GM12878 (cell line): ENCODE results near the gene AMT. TPM values are rescaled to one million over a fixed set of nuclear protein-coding genes. Genes with fewer than 3 reads are reported as not detected.

Source experiments
- ATAC-seq: fragments of 200-7000 bp; cut with Tn5 transposase; 3 replicates; pipeline ENCODE4 v1.9.1; 2020; ENCODE audit warnings: mild to moderate bottlenecking, moderate library complexity
- BruUV-seq: library from RNA; stranded (reverse); fragments of 400-500 nt; replicated peaks from 2 replicates; lab custom pipeline; 2021; lab: Mats Ljungman, UMichigan
- CTCF ChIA-PET: fragments of 300-600 bp; sonication (Branson Sonifier 250); formaldehyde crosslinking; extraction: SDS; loops from one replicate; lab custom pipeline; 2021; ENCODE audit warnings: inconsistent platforms; lab: Yijun Ruan, JAX
- POLR2A ChIA-PET: fragments of 350-600 bp; formaldehyde crosslinking; extraction: SDS; loops from one replicate; lab custom pipeline; 2021; ENCODE audit warnings: inconsistent platforms; lab: Charles Lee
- RAD21 ChIA-PET: fragments of 300-600 bp; sonication (Branson Sonifier 250); formaldehyde crosslinking; loops from one replicate; lab custom pipeline; 2023; ENCODE audit warnings: antibody characterized with exemption; ENCODE audit not compliant: unreplicated experiment; lab: Charles Lee
- SMC1A ChIA-PET: fragments of 300-600 bp; sonication (Branson Sonifier 250); formaldehyde crosslinking; loops from one replicate; lab custom pipeline; 2023; ENCODE audit not compliant: unreplicated experiment, uncharacterized antibody; lab: Charles Lee
- DNase-seq: peaks from one replicate; pipeline ENCODE4 v3.0.0-alpha.2; 2011; ENCODE audit warnings: low read depth, low spot score
- FAIRE-seq: peaks from 3 replicates; lab custom pipeline; 2011; peaks lifted over from hg19 to GRCh38; lab: Jason Lieb, UNC
- H2AFZ ChIP-seq: 2 replicates; pipeline ENCODE4 v1.6.0; 2011; ENCODE audit warnings: low read depth, low read length, control low read depth; ENCODE audit not compliant: control insufficient read depth
- H3K27ac ChIP-seq: 2 replicates; pipeline ENCODE4 v1.5.1; 2011; ENCODE audit warnings: control low read depth; ENCODE audit not compliant: control insufficient read depth, insufficient read depth
- H3K27me3 ChIP-seq, 2 experiments: replicated peaks in 1 of 2; 2 replicates each; pipeline versions ENCODE4 v1.6.0 to v1.6.1; 2011; ENCODE audit warnings: low read length in 1 of 2; ENCODE audit not compliant: control insufficient read depth in 2 of 2, insufficient read depth in 2 of 2
- H3K36me3 ChIP-seq, 2 experiments: 2 replicates each; pipeline ENCODE4 v1.5.1; 2011; ENCODE audit warnings: low read length in 1 of 2; ENCODE audit not compliant: control insufficient read depth in 2 of 2, insufficient read depth in 2 of 2
- H3K4me1 ChIP-seq: 2 replicates; pipeline ENCODE4 v1.6.1; 2011; ENCODE audit warnings: mild to moderate bottlenecking, low read length, moderate library complexity, mixed read lengths; ENCODE audit not compliant: control insufficient read depth, insufficient read depth
- H3K4me2 ChIP-seq: 2 replicates; pipeline ENCODE4 v1.6.0; 2011; ENCODE audit warnings: control low read depth; ENCODE audit not compliant: control insufficient read depth, insufficient read depth
- H3K4me3 ChIP-seq: fragments of 200-600 bp; sonication (generic); 2 replicates; pipeline ENCODE4 v1.5.1; 2016
- H3K79me2 ChIP-seq: 2 replicates; pipeline ENCODE4 v1.6.0; 2011; ENCODE audit warnings: low read length; ENCODE audit not compliant: control insufficient read depth, insufficient read depth
- H3K9ac ChIP-seq: 2 replicates; pipeline ENCODE4 v1.8.0; 2011; ENCODE audit warnings: low read length, control low read depth, mixed read lengths; ENCODE audit not compliant: control insufficient read depth, insufficient read depth
- H3K9me3 ChIP-seq: replicated peaks from 3 replicates; pipeline ENCODE4 v1.5.1; 2011; ENCODE audit warnings: mild to moderate bottlenecking, low read length; ENCODE audit not compliant: control insufficient read depth, insufficient read depth
- H4K20me1 ChIP-seq: 2 replicates; pipeline ENCODE4 v1.6.0; 2011; ENCODE audit not compliant: control insufficient read depth, insufficient read depth
- ASH2L ChIP-seq: fragments of 300-600, 200-600 bp; sonication (generic); IDR thresholded peaks from 2 replicates; pipeline ENCODE4 v1.6.1; 2017; ENCODE audit warnings: low read depth, mild to moderate bottlenecking, borderline replicate concordance
- KDM1A ChIP-seq: fragments of 200-600 bp; sonication (generic); IDR thresholded peaks from 2 replicates; pipeline ENCODE4 v1.6.1; 2016; ENCODE audit warnings: borderline replicate concordance
- KLF5 ChIP-seq: fragments of 450-650 bp; IDR thresholded peaks from 2 replicates; pipeline ENCODE4 v1.6.1; 2014; ENCODE audit warnings: mild to moderate bottlenecking; ENCODE audit not compliant: partially characterized antibody
- PKNOX1 ChIP-seq: fragments of 450-650 bp; IDR thresholded peaks from 2 replicates; pipeline ENCODE4 v1.6.1; 2016; ENCODE audit warnings: mild to moderate bottlenecking
- POLR2AphosphoS5 ChIP-seq: IDR thresholded peaks from 2 replicates; pipeline ENCODE4 v1.6.1; 2011; ENCODE audit warnings: mild to moderate bottlenecking, low read length, inconsistent platforms
- REST ChIP-seq: IDR thresholded peaks from 2 replicates; pipeline ENCODE4 v1.6.1; 2012; ENCODE audit warnings: mild to moderate bottlenecking, low read depth, low read length
- SIX5 ChIP-seq: IDR thresholded peaks from 2 replicates; pipeline ENCODE4 v1.6.1; 2011; ENCODE audit warnings: mild to moderate bottlenecking, low read depth, low read length, moderate library complexity; ENCODE audit not compliant: severe bottlenecking
- SMAD5 ChIP-seq: IDR thresholded peaks from 2 replicates; pipeline ENCODE4 v1.6.1; 2016; ENCODE audit warnings: antibody characterized with exemption, low read depth
- SMC3 ChIP-seq: IDR thresholded peaks from 2 replicates; pipeline ENCODE4 v1.6.1; 2011; ENCODE audit warnings: low read length, improper control_type of control experiment, borderline replicate concordance
- TCF7 ChIP-seq: IDR thresholded peaks from 2 replicates; pipeline ENCODE4 v1.6.1; 2014; ENCODE audit warnings: antibody characterized with exemption, borderline replicate concordance
- YY1 ChIP-seq: IDR thresholded peaks from 2 replicates; pipeline ENCODE4 v1.6.1; 2011; ENCODE audit warnings: low read depth, mild to moderate bottlenecking, low read length
- ZNF274 ChIP-seq: IDR thresholded peaks from one replicate; pipeline ENCODE4 v1.8.0; 2011; ENCODE audit not compliant: insufficient read length, insufficient read depth
- WGBS: methylation state at CpG from one replicate; pipeline ENCODE4 v1.1.6; 2016; ENCODE audit warnings: low lambda C conversion rate; ENCODE audit not compliant: insufficient replicate concordance, insufficient coverage; ENCODE audit errors: missing lambda C conversion rate; 5-methylcytosine and 5-hydroxymethylcytosine counted together
- in situ Hi-C: fragments of 300-500 bp; cut with MboI; formaldehyde crosslinking; loops from 9 replicates; pipeline ENCODE4 v1.14.3; 2018; ENCODE audit warnings: mixed read lengths
- intact Hi-C: fragments of 100-400 bp; cut with micrococcal nuclease; formaldehyde crosslinking; loops from one replicate; pipeline ENCODE4 v1.14.2; 2022; ENCODE audit not compliant: unreplicated experiment
- polyA plus RNA-seq, 11 experiments: library from polyadenylated mRNA; depleted of rRNA in 4 of 11; unstranded in 6 of 11; stranded (reverse) in 5 of 11; fragments of >200 nt; fragmentation: Nextera tagmentation in 4 of 11; fragmentation: Illumina TruSeq in 1 of 11; extraction: Ambion mirVana in 4 of 11; extraction: Trizol in 1 of 11; gene quantifications; 1 replicate in 1 of 11; 2 replicates in 10 of 11; pipeline versions ENCODE4 v1.2.1 to v1.2.3, GENCODE V29; 2011 to 2016; ENCODE audit warnings: inconsistent platforms in 2 of 11, missing spikeins in 2 of 11, low read depth in 1 of 11
- total RNA-seq, 4 experiments: library from RNA; depleted of rRNA in 3 of 4; stranded (reverse); fragments of >200 nt in 3 of 4; fragmentation: Illumina TruSeq in 1 of 4; extraction: Trizol in 1 of 4; gene quantifications; 2 replicates each; pipeline versions ENCODE4 v1.2.1 to v1.2.3, GENCODE V29; 2013 to 2021

Gene AMT
- total and polyA plus RNA-seq, 10 of the 15 experiments (the other 5 are each of a cell fraction or from before 2014, with no cell fraction given) = 0.45 to 7.2 (median 2.6) TPM

GRCh38 chr3:49465270-49466034 lies 43.2 kb upstream of the AMT start:
- intact Hi-C loops (no loop called here), in situ Hi-C loops (no loop called here)
- H3K79me2 ChIP-seq = no peaks in the 10 kb centered on the region; the same call in 1 of the 2 replicates
- H3K36me3 ChIP-seq = no peaks in the 10 kb centered on the region
- no peak overlapping the region for H3K9ac ChIP-seq
- ChIA-PET POLR2A (no interaction called here), CTCF (interaction anchor here (1.2 kb wide), 1 partner anchor 11 kb away, joined by 4 read pairs; no protein-coding TSS in a partner anchor)
- no peak for ATAC-seq
- peaks cover 12% of the 10 kb centered on the region for H3K4me1 ChIP-seq
- BruUV-seq = no TSS peak
- TF ChIP-seq KDM1A (no peak), PKNOX1 (no peak), POLR2AphosphoS5 (no peak), ASH2L (no peak), SIX5 (no peak), KLF5 (no peak), SMAD5 (no peak), SMC3 (no peak), REST (no peak), ZNF274 (no peak), TCF7 (no peak), YY1 (no peak)
- TF ChIP-seq, all 136 proteins: peak for 0
- Histone ChIP-seq H3K4me2 (no peak overlapping the region), H2AFZ (no peak overlapping the region), H3K4me3 (no peak overlapping the region), H3K27me3 (no peaks in the 10 kb centered on the region), H3K27ac (no peak overlapping the region), H3K9me3 (no peaks in the 10 kb centered on the region), H4K20me1 (no peaks in the 10 kb centered on the region)
- no peak for DNase-seq
- 85% methylated on average over 11 of the region's 18 CpGs for WGBS
- RAD21 ChIA-PET = no interaction called here
- FAIRE-seq = no peak
- SMC1A ChIA-PET = no interaction called here
